Muscle layer of duodenum (tissue), 2 donors: ENCODE results near the gene CHRNB1.
"Not testable (repeated sequence)": the region's sequence is repeated elsewhere in the genome, so short reads cannot be mapped to it uniquely, and the experiment has no call there.

ENCODE experiments used
- H3K27ac ChIP-seq: one replicate; pipeline ENCODE4 v1.7.0; 2013; ENCODE audit warnings: mild to moderate bottlenecking, low read length
- H3K27me3 ChIP-seq: one replicate; pipeline ENCODE4 v1.7.0; 2013; ENCODE audit warnings: low read depth, mild to moderate bottlenecking, control low read depth, low read length
- H3K36me3 ChIP-seq, 2 donors: one replicate each; pipeline ENCODE4 v1.7.0; 2013; ENCODE audit warnings: low read length in 2 of 2, control low read depth in 1 of 2, mild to moderate bottlenecking in 1 of 2; ENCODE audit not compliant: insufficient read depth in 2 of 2, control insufficient read depth in 1 of 2
- H3K4me1 ChIP-seq, 2 donors: one replicate each; pipeline ENCODE4 v1.7.0; 2013; ENCODE audit warnings: low read length in 2 of 2, mild to moderate bottlenecking in 2 of 2, control low read depth in 1 of 2, moderate library complexity in 1 of 2; ENCODE audit not compliant: insufficient read depth in 2 of 2, control insufficient read depth in 1 of 2
- H3K4me3 ChIP-seq, 2 donors: one replicate each; pipeline ENCODE4 v1.7.0; 2013; ENCODE audit warnings: low read length in 2 of 2, low read depth in 1 of 2, mild to moderate bottlenecking in 1 of 2
- H3K9me3 ChIP-seq, 2 donors: one replicate each; pipeline ENCODE4 v1.7.0; 2013; ENCODE audit warnings: low read length in 2 of 2, control low read depth in 1 of 2, mild to moderate bottlenecking in 1 of 2; ENCODE audit not compliant: control insufficient read depth in 1 of 2
- donor health status: healthy.

Gene CHRNB1

DNA sequence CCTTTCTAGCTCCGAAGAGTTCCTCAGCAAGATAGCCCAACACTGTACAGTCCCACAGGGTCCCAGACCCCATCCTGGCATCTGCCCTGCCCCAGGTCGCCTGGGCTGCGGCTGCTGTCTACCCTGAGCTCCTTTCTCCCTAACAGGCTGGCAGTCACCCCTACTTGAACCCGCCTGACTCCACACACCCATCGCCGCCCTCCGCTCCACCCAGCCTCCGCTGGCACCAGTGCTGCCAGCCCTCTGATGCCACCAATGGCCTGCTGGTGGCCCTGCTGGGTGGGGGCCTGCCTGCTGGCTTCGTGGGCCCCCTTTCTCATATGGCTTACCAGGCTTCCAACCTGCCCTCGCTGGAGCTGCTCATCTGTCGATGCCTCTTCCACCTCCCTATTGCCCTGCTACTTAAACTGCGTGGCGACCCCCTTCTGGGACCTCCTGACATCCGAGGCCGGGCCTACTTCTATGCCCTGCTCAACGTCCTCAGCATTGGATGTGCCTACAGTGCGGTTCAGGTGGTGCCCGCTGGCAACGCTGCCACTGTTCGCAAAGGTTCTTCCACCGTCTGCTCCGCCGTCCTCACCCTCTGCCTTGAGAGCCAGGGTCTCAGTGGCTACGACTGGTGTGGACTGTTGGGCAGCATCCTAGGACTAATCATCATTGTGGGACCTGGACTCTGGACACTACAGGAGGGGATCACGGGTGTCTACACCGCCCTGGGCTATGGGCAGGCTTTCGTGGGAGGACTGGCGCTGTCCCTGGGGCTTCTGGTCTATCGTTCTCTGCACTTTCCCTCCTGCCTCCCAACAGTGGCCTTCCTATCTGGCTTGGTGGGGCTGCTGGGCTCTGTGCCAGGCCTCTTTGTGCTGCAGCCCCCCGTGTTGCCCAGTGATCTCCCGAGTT, 37.2 kb downstream of the CHRNB1 start:
- H3K27me3 ChIP-seq, H3K27ac ChIP-seq, H3K9me3 ChIP-seq, H3K4me3 ChIP-seq: not testable (repeated sequence)
- H3K36me3 ChIP-seq = peaks cover 0 to 14% of the 10 kb centered on the region in 2 donors
- H3K4me1 ChIP-seq = peaks cover 20 to 42% of the 10 kb centered on the region in 2 donors

GRCh38 chr17:7482742-7483088, 37.9 kb downstream of the CHRNB1 start:
- H3K27me3 ChIP-seq, H3K9me3 ChIP-seq: not testable (repeated sequence)
- Histone ChIP-seq H3K4me3 (peak overlapping the region; percentile 79 to 91), H3K36me3 (peaks cover 0 to 14% of the 10 kb centered on the region in 2 donors), H3K4me1 (peaks cover 21 to 42% of the 10 kb centered on the region in 2 donors), H3K27ac (peak overlapping the region; percentile 100)

DNA sequence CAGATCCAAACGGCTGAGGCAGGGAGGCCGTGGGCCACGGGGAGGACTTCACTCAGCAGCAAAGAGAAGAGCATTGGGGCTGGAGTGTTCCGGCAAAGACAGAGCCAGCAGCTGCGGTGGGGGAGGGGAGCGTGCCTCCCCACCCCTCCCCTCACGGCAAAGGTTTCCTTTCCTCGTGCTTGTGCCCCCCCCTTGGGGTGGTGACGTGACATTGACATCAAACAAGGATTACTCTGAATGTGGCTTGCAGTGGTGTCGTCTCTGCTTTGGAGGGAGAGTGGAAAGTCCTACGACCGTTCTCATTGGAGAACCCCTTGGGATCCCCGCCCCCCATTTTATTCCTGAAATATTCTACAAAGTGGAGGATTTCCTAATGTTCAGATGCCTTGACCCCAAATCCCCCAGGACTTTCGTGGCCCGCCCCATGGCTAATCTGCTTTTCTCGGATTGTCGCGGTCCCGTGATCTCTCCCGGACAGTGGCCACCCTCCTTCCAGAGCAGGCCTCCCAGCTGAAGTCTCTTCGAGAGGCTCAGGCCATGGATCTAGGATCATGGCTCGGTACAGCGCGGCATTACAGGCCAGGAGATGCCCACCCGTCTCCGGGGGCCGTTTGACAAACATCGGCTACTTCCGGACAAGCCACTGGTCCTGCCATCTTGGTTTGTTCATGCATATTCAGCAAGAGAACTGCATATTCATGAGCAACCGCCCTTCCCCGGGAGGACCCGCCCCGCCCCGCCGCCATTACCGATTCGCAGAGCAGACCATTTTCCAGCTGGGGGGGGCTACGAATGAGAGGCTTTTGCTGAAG, 38.6 kb downstream of the CHRNB1 start:
- peak overlapping the region; percentile 79 to 91 for H3K4me3 ChIP-seq
- H3K27me3 ChIP-seq = no peaks in the 10 kb centered on the region
- H3K9me3 ChIP-seq = no peaks in the 10 kb centered on the region
- H3K4me1 ChIP-seq = peaks cover 15 to 41% of the 10 kb centered on the region in 2 donors
- H3K36me3 ChIP-seq = peaks cover 0 to 14% of the 10 kb centered on the region in 2 donors
- peak overlapping the region; percentile 100 for H3K27ac ChIP-seq

DNA sequence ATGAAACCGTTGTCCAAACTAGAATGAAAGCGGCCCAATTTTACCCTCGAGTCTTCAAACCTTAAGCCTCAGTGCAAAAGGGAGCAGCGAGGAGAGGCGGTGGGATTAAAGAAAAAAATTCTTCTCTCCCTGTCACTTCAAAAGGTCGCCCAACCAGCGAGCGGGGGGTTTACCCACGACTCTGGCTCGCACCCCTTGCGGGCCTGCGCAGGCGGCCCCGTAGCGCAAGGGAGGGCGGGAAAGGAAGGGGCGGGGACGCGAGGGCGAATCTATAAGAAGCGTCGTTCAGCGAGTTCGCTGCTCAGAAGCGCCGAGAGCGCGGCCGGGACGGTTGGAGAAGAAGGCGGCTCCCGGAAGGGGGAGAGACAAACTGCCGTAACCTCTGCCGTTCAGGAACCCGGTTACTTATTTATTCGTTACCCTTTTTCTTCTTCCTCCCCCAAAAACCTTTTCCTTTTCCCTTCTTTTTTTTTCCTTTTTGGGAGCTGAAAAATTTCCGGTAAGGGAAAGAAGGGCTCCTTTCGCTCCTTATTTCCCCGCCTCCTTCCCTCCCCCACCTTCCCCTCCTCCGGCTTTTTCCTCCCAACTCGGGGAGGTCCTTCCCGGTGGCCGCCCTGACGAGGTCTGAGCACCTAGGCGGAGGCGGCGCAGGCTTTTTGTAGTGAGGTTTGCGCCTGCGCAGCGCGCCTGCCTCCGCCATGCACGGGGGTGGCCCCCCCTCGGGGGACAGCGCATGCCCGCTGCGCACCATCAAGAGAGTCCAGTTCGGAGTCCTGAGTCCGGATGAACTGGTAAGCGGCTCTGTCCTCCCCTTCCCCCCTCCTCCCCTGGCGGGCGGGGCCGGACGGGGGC, 39.4 kb downstream of the CHRNB1 start, which contains the start of gene POLR2A:
Gene POLR2A (plus strand): TSS at position 300 of the 852 bp plus-strand sequence.
- Histone ChIP-seq H3K27me3 (no peaks in the 10 kb centered on the region), H3K4me1 (peaks cover 15 to 49% of the 10 kb centered on the region in 2 donors), H3K27ac (peak within 1 kb of the TSS; percentile 100), H3K4me3 (peak within 1 kb of the TSS; percentile 79 to 91), H3K9me3 (no peaks in the 10 kb centered on the region), H3K36me3 (peaks cover 0 to 8% of the 10 kb centered on the region in 2 donors)

GRCh38 chr17:7484919-7485377, 40.1 kb downstream of the CHRNB1 start:
- H3K27me3 ChIP-seq = no peaks in the 10 kb centered on the region
- H3K27ac ChIP-seq = peak overlapping the region; percentile 79
- peak overlapping the region; percentile 79 to 91 for H3K4me3 ChIP-seq
- no peaks in the 10 kb centered on the region for H3K9me3 ChIP-seq
- peaks cover 0 to 8% of the 10 kb centered on the region in 2 donors for H3K36me3 ChIP-seq
- peaks cover 14 to 53% of the 10 kb centered on the region in 2 donors for H3K4me1 ChIP-seq

DNA sequence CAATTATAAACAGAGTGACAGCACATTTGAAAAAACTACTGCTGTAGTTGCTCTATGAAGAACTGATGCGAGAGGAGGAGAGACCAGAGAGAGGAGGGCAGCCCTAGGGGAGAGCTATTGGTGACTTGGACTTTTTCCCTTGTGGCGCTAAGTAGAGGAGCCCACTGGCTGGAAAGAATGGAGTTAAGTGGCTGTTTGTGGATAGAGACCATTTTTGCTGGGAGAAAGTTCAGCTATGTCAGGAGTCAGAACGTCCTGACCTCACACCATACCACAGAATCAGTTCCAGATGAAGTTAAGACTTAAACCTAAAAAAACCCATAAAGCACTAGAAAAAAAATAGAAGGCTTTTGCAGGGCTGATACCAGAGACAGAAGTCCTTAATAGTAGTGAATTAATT, 41.3 kb downstream of the CHRNB1 start:
- no peaks in the 10 kb centered on the region for H3K9me3 ChIP-seq

GRCh38 chr17:7490144-7490543, 45.3 kb downstream of the CHRNB1 start:
- Histone ChIP-seq H3K36me3 (no peaks in the 10 kb centered on the region), H3K27ac (no peak overlapping the region), H3K4me3 (no peak overlapping the region), H3K4me1 (peaks cover 13 to 38% of the 10 kb centered on the region in 2 donors), H3K9me3 (no peaks in the 10 kb centered on the region), H3K27me3 (no peaks in the 10 kb centered on the region)

More for the DNA sequence above, 41.3 kb downstream of the CHRNB1 start:
- Histone ChIP-seq H3K4me1 (peaks cover 10 to 48% of the 10 kb centered on the region in 2 donors), H3K27me3 (no peaks in the 10 kb centered on the region), H3K27ac (no peak overlapping the region), H3K4me3 (peak overlapping the region; percentile 60 to 79), H3K36me3 (peaks cover 0 to 8% of the 10 kb centered on the region in 2 donors)

- no peak overlapping the region for H3K27ac ChIP-seq
- no peaks in the 10 kb centered on the region for H3K9me3 ChIP-seq
- H3K27me3 ChIP-seq = no peaks in the 10 kb centered on the region
- H3K36me3 ChIP-seq = peaks cover 6 to 7% of the 10 kb centered on the region in 2 donors
- no peak overlapping the region for H3K4me3 ChIP-seq
- H3K4me1 ChIP-seq = peaks cover 8 to 26% of the 10 kb centered on the region in 2 donors
Measured at GRCh38 chr17:7491583-7491982, 46.7 kb downstream of the CHRNB1 start.

DNA sequence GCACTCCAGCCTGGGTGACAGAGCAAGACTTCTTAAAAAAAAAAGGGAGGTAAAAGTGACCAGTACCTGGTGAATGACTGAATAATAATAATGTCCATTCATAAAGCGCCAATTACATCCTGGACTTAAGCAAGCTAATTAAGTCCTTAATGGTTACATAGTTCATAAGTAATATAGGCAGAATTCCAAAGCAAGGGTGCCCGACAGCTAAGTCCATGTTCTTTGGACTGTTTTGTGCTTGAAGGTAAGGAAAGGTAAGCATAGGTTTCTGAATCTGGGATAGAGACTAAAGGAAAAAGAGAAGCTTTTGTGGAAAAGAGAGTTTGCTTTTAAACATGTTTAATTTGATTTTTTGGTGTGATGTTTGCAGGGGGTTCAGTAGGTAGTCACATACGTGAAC, 49.1 kb downstream of the CHRNB1 start:
- Histone ChIP-seq H3K4me3 (no peak overlapping the region), H3K27me3 (no peaks in the 10 kb centered on the region), H3K9me3 (no peaks in the 10 kb centered on the region), H3K36me3 (peaks cover 28 to 29% of the 10 kb centered on the region in 2 donors), H3K27ac (no peak overlapping the region), H3K4me1 (peaks cover 3 to 7% of the 10 kb centered on the region in 2 donors)

GRCh38 chr17:7495906-7496434, 51.1 kb downstream of the CHRNB1 start:
- no peak overlapping the region for H3K27ac ChIP-seq
- H3K4me3 ChIP-seq = no peak overlapping the region
- H3K9me3 ChIP-seq = no peaks in the 10 kb centered on the region
- H3K27me3 ChIP-seq = no peaks in the 10 kb centered on the region
- H3K4me1 ChIP-seq = peaks cover 0 to 3% of the 10 kb centered on the region in 2 donors
- H3K36me3 ChIP-seq = peaks cover 44 to 46% of the 10 kb centered on the region in 2 donors
